Transverse colon (tissue), 4 donors: ENCODE data around the gene SSRP1. TPM values are rescaled to one million over a fixed set of nuclear protein-coding genes. Genes with fewer than 3 reads are reported as not detected.

Experiments used
- DNase-seq: peaks from one replicate; pipeline ENCODE4 v3.0.0-alpha.2; 2019
- H3K27ac ChIP-seq, 4 donors: fragments of 200-600 bp; sonication (generic); 2 replicates each; pipeline ENCODE4 v1.5.1; 2016 to 2018; ENCODE audit warnings: inconsistent platforms in 4 of 4
- H3K27me3 ChIP-seq: fragments of 200-600 bp; sonication (generic); 2 replicates; pipeline ENCODE4 v1.5.1; 2017; ENCODE audit warnings: inconsistent platforms
- H3K36me3 ChIP-seq, 4 donors: fragments of 200-600 bp; sonication (generic); 2 replicates each; pipeline ENCODE4 v1.5.1; 2017 to 2019; ENCODE audit warnings: inconsistent platforms in 4 of 4
- H3K4me1 ChIP-seq, 4 donors: fragments of 200-600 bp; sonication (generic); 2 replicates each; pipeline ENCODE4 v1.5.1; 2017 to 2020; ENCODE audit warnings: inconsistent platforms in 4 of 4
- H3K4me3 ChIP-seq, 4 donors: fragments of 200-600 bp; sonication (generic); 1 replicate in 1 of 4; 2 replicates in 3 of 4; pipeline versions ENCODE4 v1.5.1 to v1.6.1; 2017 to 2019; ENCODE audit warnings: inconsistent platforms in 4 of 4
- H3K9me3 ChIP-seq, 2 donors: fragments of 200-600 bp; sonication (generic); 2 replicates each; pipeline ENCODE4 v1.5.1; 2017 to 2019; ENCODE audit warnings: inconsistent platforms in 2 of 2
- CTCF ChIP-seq, 5 experiments: fragments of 200-600 bp in 3 of 5; fragments of 450-650 bp in 2 of 5; sonication (generic) in 3 of 5; IDR thresholded peaks; 1 replicate in 2 of 5; 2 replicates in 3 of 5; pipeline ENCODE4 v1.5.1; 2016 to 2017; ENCODE audit warnings: antibody characterized with exemption in 5 of 5, inconsistent platforms in 3 of 5, mild to moderate bottlenecking in 2 of 5, moderate library complexity in 1 of 5
- EP300 ChIP-seq: sonication (generic); formaldehyde crosslinking; IDR thresholded peaks from one replicate; pipeline ENCODE4 v1.6.1; 2017; ENCODE audit warnings: antibody characterized with exemption, low read depth
- POLR2A ChIP-seq: fragments of 450-650 bp; IDR thresholded peaks from one replicate; pipeline ENCODE4 v1.6.1; 2016; ENCODE audit warnings: antibody characterized with exemption, mild to moderate bottlenecking, moderate library complexity
- POLR2AphosphoS5 ChIP-seq, 3 donors: sonication (generic); formaldehyde crosslinking; IDR thresholded peaks; one replicate each; pipeline ENCODE4 v1.6.1; 2016; ENCODE audit warnings: antibody characterized with exemption in 3 of 3
- WGBS, 2 donors: methylation state at CpG; one replicate each; pipeline ENCODE4 v1.1.5; 2018; ENCODE audit warnings: low coverage in 1 of 2; 5-methylcytosine and 5-hydroxymethylcytosine counted together
- in situ Hi-C, 4 donors: fragments of 200-750 bp; cut with MboI; loops; one replicate each; pipeline versions ENCODE4 v1.15.0 to v1.15.1; 2017; ENCODE audit warnings: low sequenced_read_pairs in 3 of 4, low pct_ligation_motif_present in 1 of 4, low pct_unique_long_range_greater_than_20kb in 1 of 4
- intact Hi-C: fragments of 100-400 bp; cut with DNase I; formaldehyde crosslinking; loops from one replicate; pipeline ENCODE4 v1.15.1; 2023; ENCODE audit warnings: low total_unique reads
- total RNA-seq, 4 donors: library from RNA; depleted of rRNA; stranded (reverse); fragments of >200 nt; gene quantifications; one replicate each; pipeline ENCODE4 v1.1.0, GENCODE V29; 2016

Gene SSRP1
- total RNA-seq, 4 donors from 2014 or later = 32.0 to 59.4 (median 45.5) TPM

- Histone ChIP-seq H3K27me3 (no peaks in the 10 kb centered on the region), H3K4me1 (peaks cover 17 to 31% (median 25%) of the 10 kb centered on the region in 4 donors), H3K27ac (peak overlapping the region in 1 of 4 donors; percentile 98), H3K36me3 (peaks cover 0 to 34% (median 16%) of the 10 kb centered on the region in 4 donors), H3K9me3 (no peaks in the 10 kb centered on the region), H3K4me3 (no peak overlapping the region)
- intact Hi-C loops (loop anchor here (10.0 kb wide), 1 partner anchor 337 kb away; the partner anchor contains the start of gene ZDHHC5), in situ Hi-C loops (loop anchor here in 3 of 4 donors (25.0 kb wide), 2 partner anchors 160 to 310 kb away; partner anchors contain the start of gene YPEL4 (in 2 of the 3))
- TF ChIP-seq POLR2AphosphoS5 (IDR thresholded peaks at IDR 0.05) = no peak
- no peak for TF ChIP-seq EP300
- TF ChIP-seq POLR2A = no peak
- TF ChIP-seq CTCF (IDR thresholded peaks at IDR 0.05) = no peak
- no peak for DNase-seq
- WGBS, 2 donors = 90 to 94% methylated on average over 5 of the region's 5 CpGs
Measured at GRCh38 chr11:57327721-57328120, 8.0 kb downstream of the SSRP1 start.

- peaks cover 18 to 50% (median 46%) of the 10 kb centered on the region in 4 donors for H3K4me1 ChIP-seq
- H3K27me3 ChIP-seq = no peaks in the 10 kb centered on the region
- H3K9me3 ChIP-seq = no peaks in the 10 kb centered on the region
- DNase-seq = peak; percentile 85
- H3K36me3 ChIP-seq = peaks cover 0 to 14% (median 6%) of the 10 kb centered on the region in 4 donors
- intact Hi-C loops (loop anchor here (10.0 kb wide), 1 partner anchor 339 kb away; the partner anchor contains the start of gene ZDHHC5), in situ Hi-C loops (loop anchor here in 3 of 4 donors (25.0 kb wide), 2 partner anchors 162 to 312 kb away; partner anchors contain the start of gene YPEL4 (in 2 of the 3))
- TF ChIP-seq CTCF (IDR thresholded peaks at IDR 0.05) (no peak), POLR2AphosphoS5 (IDR thresholded peaks at IDR 0.05) (peak; percentile 35 to 89 (median 87)), EP300 (peak; percentile 82)
- 25% methylated on average over 6 of the region's 6 CpGs; no CpG with 5 or more reads in 1 of the 2 donors for WGBS, 2 donors
- H3K27ac ChIP-seq = peak overlapping the region; percentile 92 to 98 (median 96)
- H3K4me3 ChIP-seq = peak overlapping the region in 3 of 4 donors; percentile 85 to 97 (median 87)
Measured at GRCh38 chr11:57325735-57326048, 10.0 kb downstream of the SSRP1 start.

- Histone ChIP-seq H3K27ac (peak within 1 kb of the TSS; percentile 92 to 98 (median 96)), H3K9me3 (no peaks in the 10 kb centered on the region), H3K4me3 (peak within 1 kb of the TSS; percentile 81 to 97 (median 86)), H3K27me3 (no peaks in the 10 kb centered on the region), H3K36me3 (peaks cover 0 to 14% (median 6%) of the 10 kb centered on the region in 4 donors), H3K4me1 (peaks cover 20 to 56% (median 49%) of the 10 kb centered on the region in 4 donors)
- intact Hi-C loops = loop anchor here (10.0 kb wide), 1 partner anchor 340 kb away; the partner anchor contains the start of gene ZDHHC5
- TF ChIP-seq POLR2A (peak; percentile 90), POLR2AphosphoS5 (IDR thresholded peaks at IDR 0.05) (peak; percentile 75 to 84 (median 76)), EP300 (no peak), CTCF (IDR thresholded peaks at IDR 0.05) (peak in 2 of 5 experiments; percentile 34 to 35)
- in situ Hi-C loops = loop anchor here in 3 of 4 donors (25.0 kb wide), 2 partner anchors 162 to 312 kb away; partner anchors contain the start of gene YPEL4 (in 2 of the 3)
- DNase-seq = peak; percentile 99
- 0 to 1% methylated on average over 6 to 40 of the region's 61 CpGs for WGBS, 2 donors
Measured at GRCh38 chr11:57324886-57325734, 10.6 kb downstream of the SSRP1 start, which contains the start of gene TNKS1BP1. Gene TNKS1BP1, minus strand, starts transcription at chr11:57324952. Its CDS starts 3,067 bp downstream, at chr11:57321885.
